SK-N-MC (cell line): ENCODE data around the gene ZFYVE21.

ENCODE experiments used
- EZH2 ChIP-seq: fragments of 200-600 bp; sonication (generic); IDR thresholded peaks from one replicate; pipeline ENCODE4 v1.6.1; 2017; ENCODE audit warnings: antibody characterized with exemption
- POLR2AphosphoS5 ChIP-seq: IDR thresholded peaks from 2 replicates; pipeline ENCODE4 v1.6.1; 2012; ENCODE audit warnings: mild to moderate bottlenecking, low read depth, low read length, borderline replicate concordance

- TF ChIP-seq EZH2: no peak
- no peak for TF ChIP-seq POLR2AphosphoS5
Observed at GRCh38 chr14:103726474-103726873, 10.9 kb downstream of the ZFYVE21 start.
